ENCODE data around the gene LRRC45. TPM values are rescaled to one million over a fixed set of nuclear protein-coding genes. Genes with fewer than 3 reads are reported as not detected.

LRRC45 gene
- total RNA-seq, 1 donor from 2014 or later, result 39.4 TPM

DNA sequence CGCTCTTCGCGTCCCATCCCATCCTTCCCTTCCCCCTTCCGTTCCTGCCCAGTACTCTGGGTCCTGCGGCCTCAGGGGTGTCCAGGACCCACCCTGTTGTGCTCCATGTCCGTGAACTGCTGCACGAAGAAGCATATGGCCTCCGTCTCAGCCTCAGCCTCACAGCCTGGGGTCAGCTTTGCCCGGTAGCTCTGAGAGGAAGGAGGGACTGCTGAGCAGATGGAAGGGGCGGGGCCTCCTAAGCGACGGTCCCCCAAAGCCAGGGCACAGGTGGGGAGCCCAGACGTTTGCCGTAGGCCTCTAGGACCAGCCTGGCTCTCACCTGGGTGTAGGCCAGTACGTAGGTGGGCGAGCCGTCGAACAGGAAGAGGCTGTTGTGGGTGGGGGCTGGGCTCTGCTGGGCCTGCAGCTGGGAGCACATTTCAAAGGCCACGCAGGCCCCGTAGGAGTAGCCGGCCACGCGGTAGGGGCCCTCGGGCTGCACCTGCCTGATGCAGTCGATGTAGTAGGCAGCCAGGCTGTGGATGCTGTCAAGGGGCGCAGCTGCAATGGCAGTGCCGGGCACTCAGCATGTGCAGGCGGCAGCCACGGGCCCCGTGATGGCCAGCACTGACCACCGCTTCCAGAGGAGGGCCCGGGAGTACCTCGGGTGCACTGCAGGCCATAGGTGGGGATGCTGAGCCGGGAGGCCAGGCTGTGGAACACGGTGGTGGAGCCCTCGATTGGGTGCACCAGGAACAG lies 57.1 kb downstream of the LRRC45 start:
- no peak for DNase-seq (ENCODE audit: low spot score, unreplicated experiment)
- Mint-ChIP-seq H3K27me3 (no peaks in the 10 kb centered on the region), H3K9me3 (ENCODE audit: low read depth) (no peaks in the 10 kb centered on the region), H3K4me3 (ENCODE audit: low read depth) (no peak overlapping the region), H3K36me3 (ENCODE audit: insufficient read depth) (peaks cover 6% of the 10 kb centered on the region), H3K27ac (no peak overlapping the region), H3K4me1 (ENCODE audit: low read depth) (no peaks in the 10 kb centered on the region)
- TF ChIP-seq, protein P1, sequence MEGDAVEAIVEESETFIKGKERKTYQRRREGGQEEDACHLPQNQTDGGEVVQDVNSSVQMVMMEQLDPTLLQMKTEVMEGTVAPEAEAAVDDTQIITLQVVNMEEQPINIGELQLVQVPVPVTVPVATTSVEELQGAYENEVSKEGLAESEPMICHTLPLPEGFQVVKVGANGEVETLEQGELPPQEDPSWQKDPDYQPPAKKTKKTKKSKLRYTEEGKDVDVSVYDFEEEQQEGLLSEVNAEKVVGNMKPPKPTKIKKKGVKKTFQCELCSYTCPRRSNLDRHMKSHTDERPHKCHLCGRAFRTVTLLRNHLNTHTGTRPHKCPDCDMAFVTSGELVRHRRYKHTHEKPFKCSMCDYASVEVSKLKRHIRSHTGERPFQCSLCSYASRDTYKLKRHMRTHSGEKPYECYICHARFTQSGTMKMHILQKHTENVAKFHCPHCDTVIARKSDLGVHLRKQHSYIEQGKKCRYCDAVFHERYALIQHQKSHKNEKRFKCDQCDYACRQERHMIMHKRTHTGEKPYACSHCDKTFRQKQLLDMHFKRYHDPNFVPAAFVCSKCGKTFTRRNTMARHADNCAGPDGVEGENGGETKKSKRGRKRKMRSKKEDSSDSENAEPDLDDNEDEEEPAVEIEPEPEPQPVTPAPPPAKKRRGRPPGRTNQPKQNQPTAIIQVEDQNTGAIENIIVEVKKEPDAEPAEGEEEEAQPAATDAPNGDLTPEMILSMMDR (IDR thresholded peaks at IDR 0.05; ENCODE audit: unreplicated experiment), result no peak

Other genes starting within 250 kb of the LRRC45 start
- 2.1 and 2.2 TPM in 2 replicates for gene GCGR, start 219.2 kb upstream of the LRRC45 start, total RNA-seq
- gene MCRIP1, start 190.0 kb upstream of the LRRC45 start, total RNA-seq, result 138 and 157 TPM in 2 replicates
- not detected in 2 replicates for gene PPP1R27, start 188.3 kb upstream of the LRRC45 start, total RNA-seq
- 467 and 484 TPM in 2 replicates for gene P4HB, start 162.8 kb upstream of the LRRC45 start, total RNA-seq
- gene ARHGDIA, start 152.0 kb upstream of the LRRC45 start, total RNA-seq, result 239 and 248 TPM in 2 replicates
- gene ALYREF, start 131.7 kb upstream of the LRRC45 start, total RNA-seq, result 98.9 and 99.7 TPM in 2 replicates
- gene ANAPC11, start 131.6 kb upstream of the LRRC45 start, total RNA-seq, result 137 and 139 TPM in 2 replicates
- 0.78 and 1.7 TPM in 2 replicates for gene NPB, start 121.1 kb upstream of the LRRC45 start, total RNA-seq
- gene PCYT2, start 111.9 kb upstream of the LRRC45 start, total RNA-seq, result 93.2 and 95.2 TPM in 2 replicates
- 32.4 and 34.0 TPM in 2 replicates for gene SIRT7, start 105.1 kb upstream of the LRRC45 start, total RNA-seq
- gene MAFG, start 95.6 kb upstream of the LRRC45 start, total RNA-seq, result 29.5 and 30.2 TPM in 2 replicates
- 65.0 and 65.6 TPM in 2 replicates for gene PYCR1, start 86.0 kb upstream of the LRRC45 start, total RNA-seq
- not detected in 2 replicates for gene MYADML2, start 76.1 kb upstream of the LRRC45 start, total RNA-seq
- gene NOTUM, start 62.1 kb upstream of the LRRC45 start, total RNA-seq, result 0.60 and 1.3 TPM in 2 replicates
- gene ASPSCR1, start 45.7 kb upstream of the LRRC45 start, total RNA-seq, result 55.5 and 55.7 TPM in 2 replicates
- 64.1 and 66.2 TPM in 2 replicates for gene CENPX, start 427 bp upstream of the LRRC45 start, total RNA-seq
- 25.2 and 26.2 TPM in 2 replicates for gene RAC3, start 8.4 kb downstream of the LRRC45 start, total RNA-seq
- 72.2 and 77.6 TPM in 2 replicates for gene DCXR, start 14.4 kb downstream of the LRRC45 start, total RNA-seq
- gene RFNG, start 28.5 kb downstream of the LRRC45 start, total RNA-seq, result 60.1 and 65.5 TPM in 2 replicates
- 134 and 137 TPM in 2 replicates for gene GPS1, start 28.6 kb downstream of the LRRC45 start, total RNA-seq
- gene DUS1L, start 42.5 kb downstream of the LRRC45 start, total RNA-seq, result 85.2 and 93.8 TPM in 2 replicates
- gene FASN, start 74.9 kb downstream of the LRRC45 start, total RNA-seq, result 303 and 308 TPM in 2 replicates
- gene CCDC57, start 189.5 kb downstream of the LRRC45 start, total RNA-seq, result 79.0 and 79.3 TPM in 2 replicates
- 5.4 and 5.9 TPM in 2 replicates for gene SLC16A3, start 205.7 kb downstream of the LRRC45 start, total RNA-seq